Adrenal gland (tissue), 12 donors: ENCODE data around the gene FABP6. TPM values are rescaled to one million over a fixed set of nuclear protein-coding genes. Genes with fewer than 3 reads are reported as not detected.
"Not testable (repeated sequence)": the region's sequence is repeated elsewhere in the genome, so short reads cannot be mapped to it uniquely, and the experiment has no call there.

ENCODE experiments used
- DNase-seq, 7 donors: peaks; one replicate each; pipeline ENCODE4 v3.0.0-alpha.2; 2019 to 2020
- H3K27ac ChIP-seq, 5 donors: fragments of 200-600 bp; sonication (generic) in 4 of 5; 1 replicate in 3 of 5; 2 replicates in 2 of 5; pipeline versions ENCODE4 v1.5.1 to v1.8.0; 2016 to 2020; ENCODE audit warnings: mild to moderate bottlenecking in 1 of 5
- H3K27me3 ChIP-seq: fragments of 200-600 bp; 2 replicates; pipeline ENCODE4 v1.8.0; 2021
- H3K36me3 ChIP-seq, 2 donors: fragments of 200-600 bp; replicated peaks in 1 of 2; 1 replicate in 1 of 2; 2 replicates in 1 of 2; pipeline versions ENCODE4 v1.5.1 to v1.8.0; 2018 to 2022
- H3K4me1 ChIP-seq, 2 donors: fragments of 200-600 bp; replicated peaks in 1 of 2; 1 replicate in 1 of 2; 2 replicates in 1 of 2; pipeline versions ENCODE4 v1.5.1 to v1.8.0; 2018 to 2021
- H3K4me3 ChIP-seq, 4 donors: fragments of 200-600 bp; sonication (generic) in 3 of 4; one replicate each; pipeline ENCODE4 v1.5.1; 2016 to 2018
- H3K9me3 ChIP-seq, 3 donors: fragments of 200-600 bp; sonication (generic) in 1 of 3; replicated peaks in 1 of 3; 1 replicate in 2 of 3; 2 replicates in 1 of 3; pipeline versions ENCODE4 v1.5.1 to v1.8.0; 2016 to 2021
- CTCF ChIP-seq, 6 experiments: fragments of 450-650 bp in 4 of 6; fragments of 200-600 bp in 2 of 6; sonication (generic) in 1 of 6; IDR thresholded peaks; 1 replicate in 5 of 6; 2 replicates in 1 of 6; pipeline versions ENCODE4 v1.5.1 to v1.8.0; 2016 to 2021; ENCODE audit warnings: antibody characterized with exemption in 6 of 6, mild to moderate bottlenecking in 2 of 6, moderate library complexity in 1 of 6
- POLR2A ChIP-seq, 2 donors: fragments of 450-650 bp; IDR thresholded peaks; one replicate each; pipeline ENCODE4 v1.6.1; 2017; ENCODE audit warnings: antibody characterized with exemption in 2 of 2, mild to moderate bottlenecking in 2 of 2, moderate library complexity in 1 of 2
- WGBS, 4 donors: extraction: QIAGEN DNeasy Blood & Tissue Kit in 2 of 4; methylation state at CpG; one replicate each; pipeline versions ENCODE4 v1.1.5 to v1.1.7; 2013 to 2017; 5-methylcytosine and 5-hydroxymethylcytosine counted together
- intact Hi-C, 2 donors: fragments of 100-400 bp; cut with DNase I; formaldehyde crosslinking; loops; one replicate each; pipeline versions ENCODE4 v1.14.1 to v1.15.0; 2022 to 2023
- polyA plus RNA-seq, 3 donors: library from polyadenylated mRNA; stranded (reverse); fragments of 200-250 nt in 2 of 3; fragments of 350-450 nt in 1 of 3; fragmentation: Illumina TruSeq in 1 of 3; extraction: RNeasy Lipid Tissue Mini Kit (QIAGEN cat#74804) in 1 of 3; gene quantifications; one replicate each; pipeline ENCODE4 v1.2.3, GENCODE V29; 2013 to 2014
- total RNA-seq, 9 donors: library from RNA; depleted of rRNA in 4 of 9; stranded (reverse); fragments of >200 nt in 4 of 9; fragments of 120-200 nt in 1 of 9; fragmentation: NEBNext Ultra II Directional in 1 of 9; extraction: Animal tissue kit (Norgen Biotek cat#: 25700) in 1 of 9; gene quantifications; one replicate each; pipeline versions ENCODE4 v1.1.0 to v1.2.4, GENCODE V29; 2013 to 2023
- donor health status: healthy with polysubstance abuse.
- donor health status: Bipolar disorder and iron deficiency.
- donor health status: DM: yes; HTN: yes; CAD: no.
- donor health status: DM: no; HTN: no; CAD: no.
- donor health status: DM: no; HTN: no; CAD: no.
- donor health status: DM: yes; HTN: yes; CAD: no.

The FABP6 gene
- total and polyA plus RNA-seq, 12 donors = 0.39 to 29.4 (median 9.4) TPM; not detected in 1

GRCh38 chr5:160245506-160246086 is 16.3 kb downstream of the FABP6 start:
- no peaks in the 10 kb centered on the region for H3K27me3 ChIP-seq
- H3K36me3 ChIP-seq = no peaks in the 10 kb centered on the region
- intact Hi-C loops = no loop called here
- no peak for DNase-seq
- H3K4me3 ChIP-seq = no peak overlapping the region
- TF ChIP-seq CTCF (IDR thresholded peaks at IDR 0.05) (no peak), POLR2A (IDR thresholded peaks at IDR 0.05) (no peak)
- H3K27ac ChIP-seq = no peak overlapping the region
- 77 to 86% (median 81%) methylated on average over 8 to 9 of the region's 9 CpGs for WGBS, 4 donors
- no peaks in the 10 kb centered on the region for H3K9me3 ChIP-seq
- no peaks in the 10 kb centered on the region for H3K4me1 ChIP-seq

GRCh38 chr5:160249570-160249969 is 20.3 kb downstream of the FABP6 start:
- H3K9me3 ChIP-seq, H3K36me3 ChIP-seq, intact Hi-C loops, DNase-seq, H3K27ac ChIP-seq, H3K4me3 ChIP-seq, H3K27me3 ChIP-seq, H3K4me1 ChIP-seq: not testable (repeated sequence)
- 96 to 100% (median 100%) methylated on average over 1 of the region's 1 CpG for WGBS, 4 donors

- DNase-seq = no peak
- WGBS, 4 donors = 94 to 98% (median 95%) methylated on average over 3 to 5 of the region's 5 CpGs
- no peak for TF ChIP-seq CTCF (IDR thresholded peaks at IDR 0.05)
- Histone ChIP-seq H3K4me1 (no peaks in the 10 kb centered on the region), H3K4me3 (no peak overlapping the region), H3K36me3 (peaks cover 0 to 4% of the 10 kb centered on the region in 2 donors), H3K9me3 (no peaks in the 10 kb centered on the region), H3K27ac (no peak overlapping the region), H3K27me3 (no peaks in the 10 kb centered on the region)
- intact Hi-C loops = no loop called here
These were observed 20.9 kb downstream of the FABP6 start for GRCh38 chr5:160250226-160250625.

GRCh38 chr5:160250826-160251225 is 21.5 kb downstream of the FABP6 start:
- intact Hi-C loops = no loop called here
- no peak for DNase-seq
- peaks cover 0 to 4% of the 10 kb centered on the region in 2 donors for H3K36me3 ChIP-seq
- TF ChIP-seq POLR2A (IDR thresholded peaks at IDR 0.05) (no peak), CTCF (IDR thresholded peaks at IDR 0.05) (no peak)
- WGBS, 4 donors = 82 to 92% (median 88%) methylated on average over 2 of the region's 2 CpGs
- H3K4me1 ChIP-seq = no peaks in the 10 kb centered on the region
- no peaks in the 10 kb centered on the region for H3K9me3 ChIP-seq
- no peak overlapping the region for H3K4me3 ChIP-seq
- no peaks in the 10 kb centered on the region for H3K27me3 ChIP-seq
- no peak overlapping the region for H3K27ac ChIP-seq

- 85 to 91% (median 87%) methylated on average over 14 of the region's 14 CpGs for WGBS, 4 donors
- Histone ChIP-seq H3K9me3 (no peaks in the 10 kb centered on the region), H3K27me3 (no peaks in the 10 kb centered on the region), H3K4me3 (no peak overlapping the region), H3K4me1 (no peaks in the 10 kb centered on the region), H3K27ac (no peak overlapping the region), H3K36me3 (peaks cover 0 to 4% of the 10 kb centered on the region in 2 donors)
- no peak for DNase-seq
- intact Hi-C loops = no loop called here
- TF ChIP-seq CTCF (IDR thresholded peaks at IDR 0.05) (no peak), POLR2A (IDR thresholded peaks at IDR 0.05) (no peak)
These were observed 22.3 kb downstream of the FABP6 start for GRCh38 chr5:160251406-160252155.
